DMS79 (cell line): ENCODE results near the gene KRTAP20-3.

ENCODE experiments used
- DNase-seq: peaks from one replicate; lab custom pipeline; 2025; lab: John Stamatoyannopoulos, UW

The KRTAP20-3 gene

DNA sequence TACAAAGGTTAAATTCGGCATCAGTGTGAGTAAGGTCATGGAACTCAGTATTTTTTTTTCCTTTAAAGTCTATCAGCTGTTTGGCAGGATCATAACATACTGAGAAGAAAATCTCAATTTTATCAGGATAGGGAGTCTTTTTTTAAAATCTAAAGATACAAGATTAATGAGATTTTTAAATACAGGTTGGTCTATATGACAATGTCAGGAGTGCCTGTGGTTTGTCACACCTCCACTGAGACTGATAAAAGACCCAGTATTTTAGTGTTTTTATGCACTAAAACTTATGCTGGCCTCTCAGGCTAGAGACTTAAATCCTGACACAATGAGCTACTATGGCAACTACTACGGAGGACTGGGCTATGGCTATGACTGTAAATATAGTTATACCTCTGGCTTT, at the start of gene KRTAP20-3:
Gene KRTAP20-3, plus strand, starts transcription at position 301 of the 400 bp plus-strand sequence.
- DNase-seq: no peak

DNA sequence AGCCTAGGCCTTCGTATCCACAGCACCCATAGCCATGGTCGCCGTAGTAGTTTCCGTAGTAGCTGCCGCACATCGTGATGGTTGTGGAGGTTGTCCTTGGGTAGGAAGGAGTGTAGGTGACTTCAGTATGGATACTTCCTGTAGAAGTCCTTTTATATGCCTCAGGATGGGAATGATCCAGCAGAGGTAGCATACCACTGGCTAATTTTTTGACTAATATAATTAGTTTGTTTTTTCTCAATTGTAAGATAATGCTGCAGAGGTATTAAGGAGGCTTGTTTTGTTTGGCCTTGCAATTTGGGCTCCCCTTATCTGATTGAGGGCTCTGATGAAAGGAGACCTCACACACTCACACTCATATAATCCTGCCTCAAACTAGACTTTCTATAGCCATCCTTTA, 43.9 kb upstream of the KRTAP20-3 start, which contains the start of gene KRTAP6-2:
Gene KRTAP6-2, minus strand, starts transcription at position 101 of the 400 bp plus-strand sequence. Its CDS starts 28 bp downstream, at position 73.
- DNase-seq: no peak

DNA sequence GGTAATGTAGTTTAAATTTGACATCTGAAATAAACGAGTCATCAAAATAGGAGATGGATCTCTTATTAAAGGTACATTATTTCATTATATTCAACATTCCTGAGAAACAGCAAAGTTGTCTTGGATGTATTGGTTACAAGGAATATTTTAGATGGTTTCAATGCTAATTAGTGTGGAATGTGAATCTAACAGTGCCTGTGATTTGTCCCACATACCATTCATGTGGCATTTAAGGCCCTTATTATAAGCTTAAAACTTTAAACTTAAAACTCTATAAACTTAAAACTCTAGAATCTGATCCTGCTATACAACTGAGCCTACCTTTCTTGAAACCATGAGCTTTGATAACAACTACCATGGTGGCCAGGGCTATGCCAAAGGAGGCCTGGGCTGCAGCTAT, 41.9 kb upstream of the KRTAP20-3 start, which contains the start of gene KRTAP22-1:
Gene KRTAP22-1, plus strand, starts transcription at position 301 of the 400 bp plus-strand sequence.
- no peak for DNase-seq

DNA sequence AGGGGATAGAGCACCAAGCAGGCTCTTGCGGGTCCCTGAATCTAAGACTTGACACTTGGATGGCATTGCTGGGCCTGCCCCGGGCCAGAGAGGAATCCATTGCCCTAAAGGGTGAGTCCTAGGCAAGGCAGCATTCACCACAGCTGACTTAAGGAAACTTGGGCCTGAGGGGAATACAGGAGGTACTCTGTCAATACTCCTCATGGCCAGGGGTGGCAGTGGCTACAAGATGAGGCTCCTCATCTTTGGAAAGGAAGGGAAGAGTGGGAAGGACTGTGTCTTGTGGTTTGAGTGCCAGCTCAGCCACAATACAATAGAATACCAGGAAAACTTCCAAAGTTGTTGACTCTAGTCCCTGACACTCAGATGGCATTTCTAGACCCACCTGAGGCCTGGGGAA, 36.7 kb upstream of the KRTAP20-3 start:
- no peak for DNase-seq

DNA sequence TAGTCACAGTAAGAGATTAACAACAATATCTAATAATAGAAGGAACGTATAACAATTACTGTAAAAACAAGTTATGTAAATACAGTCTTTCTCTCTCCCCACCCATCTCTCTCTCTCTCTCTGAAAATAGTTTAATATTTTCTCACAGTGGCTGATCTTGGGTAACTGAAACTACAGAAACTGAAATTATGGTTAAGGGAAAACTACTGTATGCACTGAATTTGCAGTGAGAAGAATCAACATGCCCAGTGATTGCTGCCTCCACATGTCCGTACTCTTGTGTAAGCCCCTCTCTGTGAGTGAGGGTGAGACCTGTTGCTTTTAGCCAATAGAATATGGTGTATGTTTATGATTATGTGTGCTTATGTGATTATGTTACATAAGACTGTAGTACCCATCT, 30.5 kb upstream of the KRTAP20-3 start:
- DNase-seq: no peak

DNA sequence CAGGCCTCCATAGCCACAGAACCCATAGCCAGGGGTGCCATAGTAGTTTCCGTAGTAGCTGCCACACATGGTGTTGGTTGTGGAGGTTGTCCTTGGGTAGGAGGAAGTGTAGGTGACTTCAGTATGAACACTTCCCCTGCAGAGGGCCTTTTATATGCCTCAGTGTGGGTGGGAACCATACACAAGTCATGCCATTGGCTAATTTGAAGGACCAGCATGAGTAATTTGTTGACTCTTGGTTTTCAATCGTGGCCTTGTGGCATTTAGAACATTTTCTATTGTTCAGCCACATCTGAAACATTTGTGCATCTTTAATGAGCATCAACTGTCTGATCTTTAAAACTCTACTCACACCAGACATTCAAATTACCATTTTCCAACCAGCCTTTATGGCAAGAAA, 28.8 kb upstream of the KRTAP20-3 start, which contains the start of gene KRTAP6-1:
Gene KRTAP6-1, minus strand, starts transcription at position 95 of the 400 bp plus-strand sequence. Its CDS starts 26 bp downstream, at position 69.
- no peak for DNase-seq

DNA sequence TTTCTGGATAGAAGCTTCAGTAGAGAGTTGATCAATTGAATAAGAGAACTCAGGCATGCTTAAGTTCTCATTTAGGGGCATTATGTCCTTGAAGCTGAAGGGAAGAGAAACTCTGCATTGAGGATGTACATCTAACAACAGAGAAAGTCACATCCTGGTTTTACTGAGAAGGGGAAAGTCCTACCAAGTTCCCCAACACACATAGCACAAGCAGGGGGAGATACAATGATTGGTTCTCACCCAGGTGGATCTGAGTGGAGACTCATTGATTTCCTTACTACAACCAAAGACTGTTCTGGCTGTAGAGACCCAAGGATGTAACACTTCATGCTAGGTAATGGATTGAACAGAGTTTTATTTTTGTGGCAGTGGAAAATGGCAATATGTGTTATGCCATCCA, 27.5 kb upstream of the KRTAP20-3 start:
- no peak for DNase-seq

DNA sequence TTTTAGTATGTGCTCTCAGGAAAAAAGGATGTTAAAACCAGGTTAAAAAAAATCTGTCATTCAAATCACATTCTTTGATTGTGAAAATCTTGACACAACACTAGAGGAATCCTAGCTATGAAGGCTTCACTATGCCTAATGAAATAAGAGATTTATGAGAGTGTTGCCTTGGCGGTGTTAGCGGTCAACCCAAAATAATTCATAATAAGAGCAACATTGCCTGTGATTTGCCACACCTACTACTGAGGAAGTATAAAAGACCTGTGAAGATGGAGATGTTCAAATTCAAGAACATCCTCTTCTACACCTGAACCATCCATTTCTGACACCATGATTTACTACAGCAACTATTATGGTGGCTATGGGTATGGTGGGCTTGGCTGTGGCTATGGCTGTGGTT, 26.5 kb upstream of the KRTAP20-3 start, which contains the start of gene KRTAP20-1:
Gene KRTAP20-1, plus strand, starts transcription at position 301 of the 400 bp plus-strand sequence. Its CDS starts 30 bp downstream, at position 331.
- no peak for DNase-seq

DNA sequence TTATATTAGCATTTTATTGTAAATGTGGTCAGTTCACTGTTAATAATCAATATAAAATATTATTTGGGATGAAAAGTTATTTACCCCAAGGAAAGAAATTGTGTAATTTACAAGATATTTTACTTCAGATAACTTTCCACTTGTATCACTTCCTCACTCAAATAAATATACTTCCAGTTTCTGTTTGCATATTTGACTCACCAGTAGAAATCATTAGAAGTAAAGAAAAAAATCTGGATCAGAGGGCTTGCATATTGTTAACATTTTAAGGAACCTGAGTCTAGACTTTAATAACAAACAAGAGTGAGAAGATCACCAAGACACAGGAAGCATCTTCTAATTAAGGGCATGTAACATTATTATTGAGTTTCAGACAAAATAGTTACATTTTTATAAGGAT, 22.6 kb upstream of the KRTAP20-3 start:
- DNase-seq: no peak

DNA sequence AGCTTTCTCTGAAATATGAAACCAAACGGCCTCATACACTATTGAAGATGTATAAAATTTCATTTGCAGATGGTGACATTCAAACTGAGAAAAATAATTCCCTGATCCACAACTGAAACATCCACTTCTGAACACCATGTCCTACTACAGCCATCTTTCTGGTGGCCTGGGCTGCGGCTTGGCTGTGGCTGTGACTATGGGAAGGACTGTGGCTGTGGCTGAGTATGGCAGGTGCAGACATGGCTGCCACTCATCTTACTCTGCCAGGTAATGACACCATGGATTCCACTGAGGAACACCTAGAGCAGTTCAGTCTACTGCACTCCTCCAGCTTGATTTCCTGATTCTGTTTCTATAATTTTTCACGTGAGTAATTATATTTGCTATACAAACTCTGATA, 22.1 kb upstream of the KRTAP20-3 start, which contains the start of gene KRTAP20-4:
Gene KRTAP20-4, plus strand, starts transcription at position 106 of the 400 bp plus-strand sequence.
- DNase-seq: no peak

DNA sequence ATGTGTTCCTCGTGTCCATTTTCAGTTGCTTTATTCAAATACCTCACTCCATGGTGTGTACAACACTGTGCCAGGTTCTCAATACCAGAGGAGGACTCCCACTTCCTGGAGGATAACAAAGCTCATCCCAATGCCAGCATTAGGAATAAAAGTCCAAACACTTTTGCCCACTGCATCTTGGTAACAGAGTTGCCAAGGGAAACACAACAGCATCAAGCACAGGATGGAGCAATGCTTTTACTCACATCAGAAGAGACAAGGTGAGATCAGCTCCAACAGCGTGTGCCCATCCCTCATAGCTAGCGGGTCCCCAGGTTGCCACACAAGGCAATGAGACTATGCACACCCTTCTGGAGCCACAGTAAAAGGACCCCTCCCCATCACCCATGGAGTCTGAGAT, 19.3 kb upstream of the KRTAP20-3 start:
- DNase-seq: no peak

DNA sequence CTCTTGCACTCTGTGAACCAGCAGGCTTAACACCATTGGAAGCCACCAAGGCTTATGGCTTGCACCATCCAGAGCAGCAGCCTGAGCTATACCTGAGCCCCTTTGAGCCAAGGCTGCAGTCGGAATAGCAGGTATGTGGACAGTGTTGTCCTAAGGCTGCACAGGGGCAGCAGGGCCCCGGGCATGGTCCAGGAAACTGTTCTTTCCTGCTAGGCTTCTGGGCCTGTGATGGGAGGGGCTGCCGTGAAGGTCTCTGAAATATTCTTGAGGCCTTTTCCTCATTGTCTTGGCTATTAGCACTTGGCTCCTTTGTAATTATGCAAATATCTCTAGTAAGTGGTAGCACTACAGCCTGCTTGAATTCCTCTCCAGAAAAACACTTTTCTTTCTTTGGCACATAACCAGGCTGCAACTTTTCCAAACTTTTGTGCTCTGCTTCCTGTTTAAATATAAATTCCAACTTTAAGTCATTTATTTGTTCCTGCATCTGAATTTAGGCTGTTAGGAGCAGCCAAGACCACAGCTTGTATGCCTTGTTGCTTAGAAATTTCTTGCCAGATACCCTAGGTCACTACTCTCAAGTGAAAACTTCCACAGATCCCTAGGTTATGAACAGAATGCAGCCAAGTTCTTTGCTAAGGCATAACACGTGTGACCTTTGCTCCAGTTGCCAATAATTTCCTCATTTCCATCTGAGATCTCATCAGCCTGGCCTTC, 17.1 kb upstream of the KRTAP20-3 start:
- no peak for DNase-seq

DNA sequence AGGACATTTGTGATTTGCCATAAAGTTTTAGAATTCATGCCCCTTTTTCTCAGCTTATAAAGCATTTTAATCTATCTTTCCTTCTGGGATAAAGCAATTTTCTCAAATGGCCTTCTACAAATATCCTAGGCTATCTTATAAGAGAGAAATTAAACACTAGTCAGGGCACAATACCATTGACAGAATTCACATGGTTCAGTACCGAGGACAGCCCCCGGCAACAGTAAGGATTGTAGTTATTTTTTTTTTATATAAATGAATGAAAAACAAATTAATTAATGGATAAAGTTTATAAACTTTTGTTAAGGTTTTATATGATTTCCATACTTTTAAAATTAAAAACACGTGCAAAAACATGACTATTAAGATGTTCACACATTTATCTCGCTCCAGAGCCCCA, 14.6 kb upstream of the KRTAP20-3 start:
- DNase-seq: no peak

DNA sequence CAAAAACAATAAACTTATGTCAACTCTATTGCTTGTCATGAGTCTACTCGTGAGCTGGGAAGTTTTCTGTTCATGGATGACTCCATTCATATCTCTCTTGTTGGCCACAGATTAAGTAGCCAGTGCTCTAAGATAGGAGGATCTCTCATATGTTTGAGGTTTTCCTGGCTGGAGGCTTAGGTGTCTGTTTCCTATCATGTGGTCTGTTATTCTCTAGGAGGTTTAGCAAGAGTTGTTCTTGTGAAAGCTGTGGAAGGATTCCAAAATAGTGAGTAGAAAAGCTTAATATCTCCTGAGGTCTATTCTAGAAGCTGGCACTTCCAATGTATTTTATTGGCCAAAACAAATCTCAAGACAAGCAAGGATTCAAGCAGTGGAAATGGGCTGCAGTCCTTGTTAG, 13.5 kb upstream of the KRTAP20-3 start:
- no peak for DNase-seq

DNA sequence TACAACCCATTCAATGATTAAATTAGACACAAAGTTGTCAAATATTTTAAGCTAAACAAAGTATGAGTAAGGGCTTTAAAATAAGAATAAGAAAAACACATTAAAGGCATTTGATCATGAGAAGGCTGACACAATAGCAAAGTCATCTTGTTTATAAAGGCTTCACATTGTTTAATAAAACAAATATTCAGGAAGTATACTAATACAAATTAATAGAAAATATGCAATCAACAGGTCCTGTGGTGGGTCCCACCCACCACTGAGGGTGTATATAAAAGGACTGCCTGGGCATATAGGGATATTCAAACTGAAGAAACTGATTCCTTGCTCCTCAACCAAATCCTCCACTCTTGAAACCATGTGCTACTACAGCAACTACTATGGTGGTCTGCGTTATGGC, 7.8 kb upstream of the KRTAP20-3 start, which contains the start of gene KRTAP20-2:
Gene KRTAP20-2, plus strand, starts transcription at position 301 of the 400 bp plus-strand sequence. Its CDS starts 58 bp downstream, at position 359.
- DNase-seq: no peak

DNA sequence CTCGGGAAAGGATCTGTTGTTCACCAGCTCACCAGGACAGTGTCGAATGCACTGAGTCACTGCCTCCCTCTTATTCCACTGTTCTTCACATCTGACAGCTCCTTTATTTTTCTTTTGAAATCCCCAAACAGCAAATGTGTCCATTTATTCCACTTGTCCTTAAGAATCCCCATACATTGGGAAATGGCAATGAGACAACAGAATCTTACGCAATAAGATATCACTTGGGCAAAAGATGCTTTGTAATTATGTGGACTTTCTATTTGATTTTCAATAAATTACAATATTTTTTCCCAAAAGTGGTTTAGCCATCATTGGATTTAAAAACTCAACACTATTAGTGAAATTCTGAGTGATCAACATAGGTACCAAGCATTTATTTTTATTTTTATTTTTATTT, 4.0 kb upstream of the KRTAP20-3 start:
- no peak for DNase-seq

DNA sequence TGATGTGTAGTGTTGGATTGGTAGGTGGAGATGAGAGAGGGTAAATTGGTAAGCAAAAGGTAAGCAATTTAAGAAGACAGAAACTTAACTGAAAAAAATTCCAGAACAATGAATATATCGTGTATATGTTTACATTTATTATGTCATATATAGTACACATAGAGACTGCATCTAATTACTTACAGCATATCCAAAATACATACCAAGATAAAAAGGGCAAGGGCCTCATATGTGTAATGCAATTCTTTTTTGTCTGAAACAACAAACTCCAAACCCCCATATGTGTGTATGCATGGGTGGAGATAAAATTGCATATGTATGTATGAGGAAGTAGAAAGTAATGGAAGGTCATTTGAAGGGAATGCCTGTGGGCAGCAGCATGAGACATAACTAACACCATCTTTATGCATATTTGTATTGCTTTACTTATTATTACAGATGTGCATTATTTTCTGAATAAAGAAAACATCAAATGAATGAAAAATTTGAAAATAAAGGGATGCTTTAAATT, 4.3 kb downstream of the KRTAP20-3 start:
- no peak for DNase-seq

DNA sequence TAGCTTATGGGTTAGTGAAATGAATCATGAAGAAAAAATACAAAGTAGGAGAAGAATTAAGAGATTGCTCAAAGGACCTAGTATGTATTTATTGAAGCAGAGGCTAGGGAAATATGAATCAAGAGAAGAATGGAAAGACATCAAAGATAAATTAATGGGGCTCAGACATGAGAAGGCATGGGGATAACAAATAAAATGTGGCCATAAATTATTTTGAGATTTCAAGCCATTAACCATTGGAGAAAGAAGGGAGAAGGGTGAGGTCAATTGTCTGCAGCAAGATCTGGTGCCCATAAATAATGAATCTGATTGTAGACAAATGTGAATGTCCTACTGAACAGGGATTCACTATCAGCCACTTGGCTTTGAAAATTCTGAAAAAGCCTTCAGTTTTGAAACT, 10.2 kb downstream of the KRTAP20-3 start:
- DNase-seq: no peak

DNA sequence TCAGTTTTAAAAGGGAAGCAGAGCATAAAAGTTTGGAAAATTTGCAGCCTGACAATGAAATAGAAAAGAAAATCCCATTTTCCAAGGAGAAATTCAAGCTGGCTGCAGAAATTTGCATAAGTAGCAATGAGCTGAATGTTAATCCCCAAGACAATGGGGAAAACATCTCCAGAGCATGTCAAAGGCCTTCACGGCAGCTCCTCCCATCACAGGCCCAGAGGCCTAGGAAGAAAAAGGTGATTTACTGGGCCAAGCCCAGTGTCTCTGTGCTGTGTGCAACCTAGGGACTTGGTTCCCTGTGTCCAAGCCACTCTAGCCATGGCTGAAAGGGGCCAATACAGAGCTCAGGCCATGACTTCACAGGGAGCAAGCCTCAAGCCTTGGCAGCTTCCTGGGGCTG, 26.1 kb downstream of the KRTAP20-3 start:
- no peak for DNase-seq

DNA sequence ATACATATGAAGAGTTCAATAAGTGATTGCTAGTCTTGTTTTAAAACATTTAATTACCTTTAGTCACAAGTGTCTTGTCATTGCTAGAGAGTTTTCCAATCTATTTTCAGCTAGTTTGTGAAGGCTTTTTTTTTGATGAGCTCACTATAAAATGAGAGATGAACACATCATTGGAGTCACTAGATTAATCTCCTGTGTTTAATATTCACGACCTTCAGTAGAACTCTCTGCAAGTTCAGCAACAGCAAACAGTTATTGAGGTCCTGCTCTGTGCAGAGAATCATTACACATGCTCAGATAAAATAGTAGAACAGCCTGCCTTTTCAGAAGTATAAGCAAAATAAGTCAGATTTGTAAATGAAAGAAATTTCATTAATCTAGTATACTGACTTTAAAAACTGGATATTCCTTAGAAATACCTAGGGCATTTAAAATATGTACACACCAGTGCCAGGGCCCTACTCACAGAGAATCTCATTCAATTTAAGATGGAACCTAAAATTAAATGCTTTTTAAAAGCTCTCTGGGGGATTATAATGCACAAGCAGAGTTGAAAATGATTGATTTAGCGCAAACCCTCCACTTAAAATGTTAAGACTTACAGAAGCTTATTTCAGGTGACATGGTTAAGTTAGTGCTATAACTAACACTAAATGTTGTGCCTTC, 30.5 kb downstream of the KRTAP20-3 start:
- no peak for DNase-seq

DNA sequence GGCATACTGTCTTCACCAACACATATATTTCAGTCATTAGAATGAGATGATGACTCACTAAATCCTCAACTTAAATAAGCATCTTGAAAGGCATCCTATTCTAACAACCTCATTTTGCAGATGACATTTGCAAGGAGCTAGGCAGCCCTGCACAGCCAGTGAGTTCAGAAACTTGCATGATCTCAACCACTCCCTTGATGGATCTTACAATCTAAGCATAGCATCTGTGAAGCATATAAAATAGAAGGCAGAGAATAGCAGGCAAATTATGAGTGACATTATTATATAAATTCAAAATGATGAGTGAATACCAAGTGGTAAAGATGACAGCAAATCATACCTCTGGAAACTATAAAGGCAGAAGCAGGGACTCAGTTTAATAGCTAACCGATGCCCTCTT, 31.6 kb downstream of the KRTAP20-3 start:
- no peak for DNase-seq

DNA sequence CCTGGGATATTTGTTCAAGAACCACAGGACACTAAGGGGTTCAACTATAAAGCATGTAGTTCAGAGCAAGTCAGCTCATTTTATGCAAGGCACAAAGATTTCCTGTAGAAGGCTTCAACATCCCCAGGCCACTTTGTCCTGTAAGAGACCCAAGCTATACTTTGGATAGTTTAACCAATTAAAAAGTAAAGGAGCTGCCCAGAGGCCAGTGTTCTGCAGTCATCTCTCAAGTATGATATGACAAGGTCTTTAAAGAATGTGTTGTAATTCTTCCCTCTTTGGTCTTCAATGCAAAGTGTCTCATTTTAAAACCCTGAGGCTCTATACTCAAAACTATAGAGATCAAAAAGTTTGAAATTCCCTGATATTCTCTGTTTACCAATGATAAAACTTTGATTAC, 34.1 kb downstream of the KRTAP20-3 start:
- no peak for DNase-seq

DNA sequence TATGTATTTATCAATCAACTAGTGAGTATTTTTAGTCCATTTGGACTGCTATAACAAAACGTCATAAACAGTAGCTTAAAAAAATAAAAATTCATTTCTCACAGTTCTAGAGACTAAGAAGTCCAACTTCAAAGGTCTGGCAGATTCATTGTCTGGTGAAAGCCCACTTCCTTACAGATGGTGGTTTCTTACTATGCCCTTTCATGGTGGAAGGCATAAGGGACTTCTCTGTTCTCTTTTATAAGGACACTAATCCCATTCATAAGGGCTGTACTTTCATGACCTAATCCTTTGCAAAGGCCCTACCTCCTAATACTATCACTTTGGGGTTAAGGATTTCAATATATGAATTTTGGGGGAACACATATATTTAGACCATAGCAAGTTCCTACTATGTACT, 37.9 kb downstream of the KRTAP20-3 start:
- no peak for DNase-seq
